AG04449 (cell line): ENCODE results near the gene MIGA2.

Experiments
- CTCF ChIA-PET: fragments of 350-600 bp; formaldehyde crosslinking; extraction: SDS; loops from one replicate; lab custom pipeline; 2021; ENCODE audit warnings: antibody characterized with exemption; lab: Yijun Ruan, JAX
- POLR2A ChIA-PET: fragments of 400-600, 350-600 bp; formaldehyde crosslinking; extraction: SDS; loops from one replicate; lab custom pipeline; 2020; ENCODE audit warnings: antibody characterized with exemption, inconsistent platforms; lab: Yijun Ruan, JAX
- DNase-seq: peaks from one replicate; pipeline ENCODE4 v3.0.0-alpha.2; 2010; ENCODE audit warnings: low read depth, low spot score
- H3K4me3 ChIP-seq: 2 replicates; pipeline ENCODE4 v1.5.1; 2011; ENCODE audit warnings: low read depth, mild to moderate bottlenecking, control low read depth, low read length
- CTCF ChIP-seq: IDR thresholded peaks from one replicate; pipeline ENCODE4 v1.5.1; 2011; ENCODE audit warnings: mild to moderate bottlenecking, moderate library complexity, low read length, control low read depth, inconsistent platforms; ENCODE audit not compliant: insufficient read depth; ENCODE audit errors: missing control alignments

Gene MIGA2

GRCh38 chr9:129068990-129069861 is 32.8 kb downstream of the MIGA2 start:
- TF ChIP-seq CTCF = no peak
- DNase-seq = no peak
- ChIA-PET CTCF (no interaction called here), POLR2A (no interaction called here)
- H3K4me3 ChIP-seq = no peak overlapping the region

- H3K4me3 ChIP-seq = no peak overlapping the region
- TF ChIP-seq CTCF = no peak
- POLR2A ChIA-PET = no interaction called here
- no peak for DNase-seq
- CTCF ChIA-PET = no interaction called here
Measured at GRCh38 chr9:129069862-129070641, 33.6 kb downstream of the MIGA2 start.

GRCh38 chr9:129070696-129071525 is 34.5 kb downstream of the MIGA2 start:
- H3K4me3 ChIP-seq = no peak overlapping the region
- TF ChIP-seq CTCF = no peak
- ChIA-PET CTCF (no interaction called here), POLR2A (no interaction called here)
- no peak for DNase-seq

- no peak for TF ChIP-seq CTCF
- POLR2A ChIA-PET = no interaction called here
- no peak overlapping the region for H3K4me3 ChIP-seq
- DNase-seq = no peak
- CTCF ChIA-PET = no interaction called here
Measured at GRCh38 chr9:129071526-129072126, 35.2 kb downstream of the MIGA2 start.

GRCh38 chr9:129072171-129072570 is 35.7 kb downstream of the MIGA2 start:
- no peak overlapping the region for H3K4me3 ChIP-seq
- CTCF ChIA-PET = no interaction called here
- TF ChIP-seq CTCF = no peak
- POLR2A ChIA-PET = no interaction called here
- DNase-seq = no peak
